ENCODE data around the gene PAMR1.

PAMR1 gene

GRCh38 chr11:35387111-35387982 lies 138.1 kb downstream of the PAMR1 start:
- H3K36me3 ChIP-seq (ENCODE audit: control insufficient read depth, insufficient read depth, low read length) = no peaks in the 10 kb centered on the region
- H3K27ac ChIP-seq (ENCODE audit: low read depth, low read length) = no peak overlapping the region
- no peak overlapping the region for H3K9ac ChIP-seq (ENCODE audit: low read depth, low read length)
- no peaks in the 10 kb centered on the region for H3K9me3 ChIP-seq (ENCODE audit: control insufficient read depth, insufficient read depth, low read length)
- no peaks in the 10 kb centered on the region; the same call in 1 of the 2 replicates for H3K27me3 ChIP-seq (ENCODE audit: control insufficient read depth, insufficient read depth, low read length)
- no peak overlapping the region for H3K4me3 ChIP-seq (ENCODE audit: low read depth, low read length)
- H3K4me1 ChIP-seq (ENCODE audit: control insufficient read depth, insufficient read depth, low read length) = 0 out of 2 replicates have a peak, but pooled peaks cover 4% of the 10 kb centered on the region

DNA sequence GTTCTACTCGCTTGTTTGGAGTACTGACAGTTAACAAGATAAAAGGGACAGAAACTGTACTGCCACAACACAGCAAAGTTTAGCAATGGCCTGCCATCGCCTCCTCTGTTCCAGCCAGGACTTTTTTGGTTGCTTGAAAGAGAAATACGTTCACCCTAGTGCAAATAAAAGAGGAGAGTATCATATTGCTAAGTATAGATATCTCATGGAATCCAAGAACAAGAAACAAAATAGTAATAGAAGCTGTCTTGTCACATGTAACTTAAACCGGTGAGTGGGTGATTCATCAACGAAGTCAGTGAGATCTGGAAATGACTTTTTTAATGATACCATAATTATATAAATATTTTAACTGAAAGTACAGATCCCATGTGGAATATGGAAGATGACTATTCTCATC lies 141.5 kb downstream of the PAMR1 start:
- Histone ChIP-seq H3K4me3 (ENCODE audit: low read depth, low read length) (no peak overlapping the region), H3K27me3 (ENCODE audit: control insufficient read depth, insufficient read depth, low read length) (no peaks in the 10 kb centered on the region; the same call in 1 of the 2 replicates), H3K36me3 (ENCODE audit: control insufficient read depth, insufficient read depth, low read length) (no peaks in the 10 kb centered on the region), H3K4me1 (ENCODE audit: control insufficient read depth, insufficient read depth, low read length) (no peaks in the 10 kb centered on the region), H3K27ac (ENCODE audit: low read depth, low read length) (no peak overlapping the region), H3K9me3 (ENCODE audit: control insufficient read depth, insufficient read depth, low read length) (no peaks in the 10 kb centered on the region), H3K9ac (ENCODE audit: low read depth, low read length) (no peak overlapping the region)

All from HUES48 (cell line).